T-cell (primary cell): ENCODE results near the gene NT5C2. TPM values are rescaled to one million over a fixed set of nuclear protein-coding genes. Genes with fewer than 3 reads are reported as not detected.
A peak's percentile ranks its signal among the peaks of the same experiment; 100 is the strongest.

Source experiments
- ATAC-seq, 4 experiments: fragments of 200-7000 bp in 3 of 4; fragments of 150-1000 bp in 1 of 4; cut with Tn5 transposase; replicated peaks in 1 of 4; 1 replicate in 3 of 4; 2 replicates in 1 of 4; pipeline ENCODE4 v1.10.0; 2021; ENCODE audit warnings: moderate library complexity in 3 of 4, mild to moderate bottlenecking in 2 of 4, moderate number of reproducible peaks in 1 of 4
- CTCF ChIA-PET, 2 donors: fragments of 300-600 bp; sonication (Branson Sonifier 250); formaldehyde crosslinking; loops; one replicate each; lab custom pipeline; 2022; ENCODE audit warnings: antibody characterized with exemption in 2 of 2; lab: Charles Lee
- POLR2A ChIA-PET, 2 donors: fragments of 300-600 bp; sonication (Branson Sonifier 250); formaldehyde crosslinking; loops; one replicate each; lab custom pipeline; 2022; ENCODE audit warnings: antibody characterized with exemption in 2 of 2; lab: Charles Lee
- DNase-seq, 35 experiments: peaks; one replicate each; pipeline versions ENCODE4 v3.0.0 to v3.0.0-alpha.2; 2013 to 2023
- H3K27ac ChIP-seq: one replicate; pipeline ENCODE4 v1.5.1; 2013; ENCODE audit warnings: low read length
- H3K27me3 ChIP-seq, 2 experiments: replicated peaks in 1 of 2; 1 replicate in 1 of 2; 2 replicates in 1 of 2; pipeline versions ENCODE4 v1.6.1 to v1.7.0; 2013; ENCODE audit warnings: low read length in 1 of 2, mixed read lengths in 1 of 2; ENCODE audit not compliant: control insufficient read depth in 2 of 2, insufficient read depth in 2 of 2; ENCODE audit errors: extremely low read depth in 1 of 2
- H3K36me3 ChIP-seq, 2 donors: 1 replicate in 1 of 2; 2 replicates in 1 of 2; pipeline versions ENCODE4 v1.6.1 to v1.7.0; 2013; ENCODE audit warnings: low read length in 1 of 2; ENCODE audit not compliant: control insufficient read depth in 2 of 2, insufficient read depth in 1 of 2; ENCODE audit errors: extremely low read depth in 1 of 2
- H3K4me1 ChIP-seq, 2 experiments: 1 replicate in 1 of 2; 2 replicates in 1 of 2; pipeline versions ENCODE4 v1.6.1 to v1.7.0; 2013; ENCODE audit warnings: low read length in 2 of 2, mixed read lengths in 1 of 2; ENCODE audit not compliant: insufficient read depth in 2 of 2, control insufficient read depth in 1 of 2; ENCODE audit errors: extremely low read depth in 1 of 2
- H3K4me3 ChIP-seq, 2 donors: 1 replicate in 1 of 2; 2 replicates in 1 of 2; pipeline versions ENCODE4 v1.5.1 to v1.7.0; 2013; ENCODE audit warnings: mild to moderate bottlenecking in 2 of 2, low read length in 1 of 2, moderate library complexity in 1 of 2; ENCODE audit not compliant: control insufficient read depth in 1 of 2; ENCODE audit errors: extremely low read depth in 1 of 2
- H3K9me3 ChIP-seq: 2 replicates; pipeline ENCODE4 v1.7.0; 2013
- H3K27ac Mint-ChIP-seq, 2 donors: one replicate each; pipeline ENCODE4 v1.8.0; 2020 to 2021; ENCODE audit warnings: mild to moderate bottlenecking in 2 of 2, mixed read lengths in 2 of 2
- H3K27me3 Mint-ChIP-seq, 2 donors: one replicate each; pipeline ENCODE4 v1.8.0; 2021 to 2022; ENCODE audit warnings: mixed read lengths in 2 of 2
- H3K36me3 Mint-ChIP-seq: one replicate; pipeline ENCODE4 v1.8.0; 2021; ENCODE audit warnings: mixed read lengths
- H3K4me1 Mint-ChIP-seq, 3 donors: one replicate each; pipeline ENCODE4 v1.8.0; 2020 to 2022; ENCODE audit warnings: mixed read lengths in 3 of 3, mild to moderate bottlenecking in 1 of 3
- H3K4me3 Mint-ChIP-seq, 3 donors: one replicate each; pipeline ENCODE4 v1.8.0; 2020 to 2022; ENCODE audit warnings: mild to moderate bottlenecking in 3 of 3, mixed read lengths in 3 of 3, moderate library complexity in 3 of 3
- H3K9me3 Mint-ChIP-seq, 3 donors: one replicate each; pipeline ENCODE4 v1.8.0; 2020 to 2022; ENCODE audit warnings: mixed read lengths in 3 of 3
- WGBS: methylation state at CpG from one replicate; pipeline ENCODE4 v1.1.5; 2013; ENCODE audit warnings: missing lambda C conversion rate; ENCODE audit not compliant: insufficient coverage; 5-methylcytosine and 5-hydroxymethylcytosine counted together
- total RNA-seq, 35 experiments: library from RNA in 6 of 35; stranded (reverse) in 6 of 35; fragments of 120-200 nt in 1 of 35; gene quantifications; one replicate each; pipeline versions ENCODE4 v1.2.1 to v1.2.4 and lab custom pipeline; 2013 to 2026

The NT5C2 gene
- total RNA-seq, 5 donors from 2014 or later (not counting 1 experiment from before 2014, with no cell fraction given) = 49.7 to 63.5 (median 54.0) TPM

DNA sequence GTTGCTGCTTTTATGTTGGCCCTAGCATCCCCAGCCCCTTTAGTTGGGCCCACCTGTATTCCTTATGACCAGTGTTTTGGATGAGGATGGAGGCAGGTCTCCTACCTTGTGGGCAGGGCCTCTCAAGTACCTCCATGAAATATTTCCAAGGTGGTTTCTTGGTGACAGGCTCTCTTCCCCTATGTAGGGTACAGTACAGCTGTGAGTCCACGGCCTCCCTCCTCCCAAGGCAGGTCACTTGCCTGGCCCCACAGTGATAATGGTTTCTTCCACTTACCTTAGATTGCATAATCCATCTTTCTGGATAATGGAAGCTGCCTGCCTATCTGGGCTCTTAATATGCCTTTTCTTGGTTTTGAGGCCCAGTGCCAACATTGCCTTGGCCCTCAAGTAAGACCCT, 110.4 kb downstream of the NT5C2 start:
- Histone ChIP-seq H3K4me3 (no peak overlapping the region), H3K4me1 (no peaks in the 10 kb centered on the region), H3K27ac (no peak overlapping the region), H3K36me3 (peaks cover 8 to 33% of the 10 kb centered on the region in 2 donors), H3K9me3 (no peaks in the 10 kb centered on the region), H3K27me3 (no peaks in the 10 kb centered on the region)
- Mint-ChIP-seq H3K4me1 (no peaks in the 10 kb centered on the region), H3K9me3 (no peaks in the 10 kb centered on the region), H3K36me3 (peaks cover 12% of the 10 kb centered on the region), H3K4me3 (no peak overlapping the region), H3K27me3 (no peaks in the 10 kb centered on the region), H3K27ac (no peak overlapping the region)
- DNase-seq (no peak), ATAC-seq (no peak)
- POLR2A ChIA-PET = no interaction called here
- WGBS = 100% methylated on average over 1 of the region's 1 CpG
- CTCF ChIA-PET = interaction anchor here in 1 of 2 donors (0.6 kb wide), 1 partner anchor 524 kb away, joined by 5 read pairs; no protein-coding TSS in a partner anchor

GRCh38 chr10:103080891-103081581, 112.0 kb downstream of the NT5C2 start:
- Mint-ChIP-seq H3K9me3 (no peaks in the 10 kb centered on the region), H3K4me1 (no peaks in the 10 kb centered on the region), H3K27ac (peak overlapping the region in 1 of 2 donors; percentile 42), H3K27me3 (no peaks in the 10 kb centered on the region), H3K36me3 (peaks cover 27% of the 10 kb centered on the region), H3K4me3 (no peak overlapping the region)
- ATAC-seq (no peak), DNase-seq (no peak)
- no peak overlapping the region for H3K4me3 ChIP-seq
- H3K27ac ChIP-seq = no peak overlapping the region
- H3K4me1 ChIP-seq = no peaks in the 10 kb centered on the region
- WGBS = 89% methylated on average over 4 of the region's 4 CpGs
- POLR2A ChIA-PET = interaction anchor here in 1 of 2 donors (0.5 kb wide), 1 partner anchor 14 kb away, joined by 5 read pairs; no protein-coding TSS in a partner anchor
- no peaks in the 10 kb centered on the region for H3K9me3 ChIP-seq
- CTCF ChIA-PET = interaction anchor here in 1 of 2 donors (0.6 kb wide), 1 partner anchor 273 kb away, joined by 3 read pairs; no protein-coding TSS in a partner anchor
- H3K36me3 ChIP-seq = peaks cover 12 to 40% of the 10 kb centered on the region in 2 donors
- no peaks in the 10 kb centered on the region for H3K27me3 ChIP-seq

DNA sequence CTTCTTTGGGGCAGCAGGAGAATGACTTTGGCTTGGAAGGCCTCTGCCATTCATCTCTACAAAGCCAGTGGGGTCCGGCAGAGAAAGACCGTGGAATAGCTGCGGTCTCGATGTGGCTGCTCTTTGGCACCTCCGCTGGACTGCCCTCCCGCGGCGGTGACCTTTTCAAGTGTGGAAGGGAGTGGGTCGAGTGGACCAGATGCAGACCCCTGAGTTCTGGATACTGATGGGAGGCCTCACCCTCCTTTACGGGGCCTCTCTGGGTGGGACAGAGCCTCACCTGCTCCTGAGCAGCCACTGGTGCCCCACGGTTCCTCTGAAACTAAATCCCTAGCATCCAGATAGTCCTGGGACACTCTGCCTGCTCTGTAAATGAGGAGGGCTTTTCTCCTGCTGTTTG, 113.1 kb downstream of the NT5C2 start:
- Histone ChIP-seq H3K4me1 (no peaks in the 10 kb centered on the region), H3K36me3 (peaks cover 18 to 30% of the 10 kb centered on the region in 2 donors), H3K9me3 (no peaks in the 10 kb centered on the region), H3K27me3 (no peaks in the 10 kb centered on the region), H3K27ac (no peak overlapping the region), H3K4me3 (no peak overlapping the region)
- Mint-ChIP-seq H3K36me3 (peaks cover 27% of the 10 kb centered on the region), H3K9me3 (no peaks in the 10 kb centered on the region), H3K27ac (no peak overlapping the region), H3K4me1 (no peaks in the 10 kb centered on the region), H3K4me3 (no peak overlapping the region), H3K27me3 (no peaks in the 10 kb centered on the region)
- ATAC-seq = no peak
- ChIA-PET POLR2A (no interaction called here), CTCF (no interaction called here)
- DNase-seq = no peak
- 100% methylated on average over 1 of the region's 11 CpGs for WGBS

GRCh38 chr10:103079100-103079499, 114.0 kb downstream of the NT5C2 start:
- Mint-ChIP-seq H3K27ac (no peak overlapping the region), H3K9me3 (no peaks in the 10 kb centered on the region), H3K4me3 (no peak overlapping the region), H3K4me1 (no peaks in the 10 kb centered on the region), H3K36me3 (peaks cover 27% of the 10 kb centered on the region), H3K27me3 (no peaks in the 10 kb centered on the region)
- DNase-seq (no peak), ATAC-seq (no peak)
- Histone ChIP-seq H3K27me3 (no peaks in the 10 kb centered on the region), H3K9me3 (no peaks in the 10 kb centered on the region), H3K36me3 (peaks cover 18 to 28% of the 10 kb centered on the region in 2 donors), H3K4me3 (no peak overlapping the region), H3K4me1 (no peaks in the 10 kb centered on the region), H3K27ac (no peak overlapping the region)
- WGBS = 91% methylated on average over 4 of the region's 7 CpGs
- CTCF ChIA-PET = no interaction called here
- POLR2A ChIA-PET = interaction anchor here in 1 of 2 donors (0.7 kb wide), 1 partner anchor 184 kb away, joined by 4 read pairs; no protein-coding TSS in a partner anchor

GRCh38 chr10:103078676-103079075, 114.4 kb downstream of the NT5C2 start:
- no peaks in the 10 kb centered on the region for H3K27me3 ChIP-seq
- POLR2A ChIA-PET = no interaction called here
- H3K36me3 ChIP-seq = peaks cover 18 to 28% of the 10 kb centered on the region in 2 donors

GRCh38 chr10:103078309-103078615, 114.8 kb downstream of the NT5C2 start:
- ATAC-seq (no peak), DNase-seq (no peak)
- H3K27me3 ChIP-seq = no peaks in the 10 kb centered on the region
- peaks cover 27% of the 10 kb centered on the region for H3K36me3 Mint-ChIP-seq
- WGBS = no CpG with 5 or more reads among the region's 3 CpGs
- no peak overlapping the region for H3K4me3 ChIP-seq
- peaks cover 18 to 24% of the 10 kb centered on the region in 2 donors for H3K36me3 ChIP-seq
- no peaks in the 10 kb centered on the region for H3K4me1 Mint-ChIP-seq
- ChIA-PET POLR2A (no interaction called here), CTCF (no interaction called here)
- H3K4me3 Mint-ChIP-seq = no peak overlapping the region
- H3K9me3 ChIP-seq = no peaks in the 10 kb centered on the region
- no peaks in the 10 kb centered on the region for H3K4me1 ChIP-seq
- no peaks in the 10 kb centered on the region for H3K27me3 Mint-ChIP-seq
- no peaks in the 10 kb centered on the region for H3K9me3 Mint-ChIP-seq
- no peak overlapping the region for H3K27ac ChIP-seq
- H3K27ac Mint-ChIP-seq = no peak overlapping the region

More at GRCh38 chr10:103078676-103079075, 114.4 kb downstream of the NT5C2 start:
- DNase-seq (no peak), ATAC-seq (no peak)
- no peak overlapping the region for H3K27ac Mint-ChIP-seq
- CTCF ChIA-PET = no interaction called here
- no peaks in the 10 kb centered on the region for H3K4me1 Mint-ChIP-seq
- no peak overlapping the region for H3K27ac ChIP-seq
- peaks cover 27% of the 10 kb centered on the region for H3K36me3 Mint-ChIP-seq
- H3K4me1 ChIP-seq = no peaks in the 10 kb centered on the region
- no peaks in the 10 kb centered on the region for H3K9me3 Mint-ChIP-seq
- 87% methylated on average over 10 of the region's 14 CpGs for WGBS
- no peak overlapping the region for H3K4me3 ChIP-seq
- H3K27me3 Mint-ChIP-seq = no peaks in the 10 kb centered on the region
- no peaks in the 10 kb centered on the region for H3K9me3 ChIP-seq
- no peak overlapping the region for H3K4me3 Mint-ChIP-seq
